HS-27A (cell line): Measurements from ENCODE around the gene COX17.
A peak's percentile ranks its signal among the peaks of the same experiment; 100 is the strongest.

Source experiments
- DNase-seq: peaks from one replicate; pipeline ENCODE4 v3.0.0-alpha.2; 2012; ENCODE audit warnings: low read depth, missing footprints

COX17 gene

DNA sequence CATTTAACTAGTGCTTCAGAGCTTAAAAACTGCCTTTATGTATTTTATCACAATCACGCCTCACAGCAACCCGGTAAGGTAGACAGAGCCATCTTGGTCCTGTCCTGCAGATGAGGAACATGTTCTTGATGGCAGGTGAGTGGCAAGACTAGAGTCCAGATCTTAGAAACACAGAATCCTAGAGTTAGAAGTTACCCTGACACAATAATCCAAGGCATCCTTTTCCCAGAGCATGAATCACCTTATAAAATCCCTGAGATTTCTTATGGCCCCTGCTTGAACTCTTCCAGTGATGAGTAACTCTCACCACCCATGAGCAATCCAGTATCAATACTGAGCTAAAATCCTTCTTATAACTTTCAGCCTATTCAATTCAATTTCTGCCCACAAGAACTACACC, 33.7 kb downstream of the COX17 start:
- peak; percentile 49 for DNase-seq

DNA sequence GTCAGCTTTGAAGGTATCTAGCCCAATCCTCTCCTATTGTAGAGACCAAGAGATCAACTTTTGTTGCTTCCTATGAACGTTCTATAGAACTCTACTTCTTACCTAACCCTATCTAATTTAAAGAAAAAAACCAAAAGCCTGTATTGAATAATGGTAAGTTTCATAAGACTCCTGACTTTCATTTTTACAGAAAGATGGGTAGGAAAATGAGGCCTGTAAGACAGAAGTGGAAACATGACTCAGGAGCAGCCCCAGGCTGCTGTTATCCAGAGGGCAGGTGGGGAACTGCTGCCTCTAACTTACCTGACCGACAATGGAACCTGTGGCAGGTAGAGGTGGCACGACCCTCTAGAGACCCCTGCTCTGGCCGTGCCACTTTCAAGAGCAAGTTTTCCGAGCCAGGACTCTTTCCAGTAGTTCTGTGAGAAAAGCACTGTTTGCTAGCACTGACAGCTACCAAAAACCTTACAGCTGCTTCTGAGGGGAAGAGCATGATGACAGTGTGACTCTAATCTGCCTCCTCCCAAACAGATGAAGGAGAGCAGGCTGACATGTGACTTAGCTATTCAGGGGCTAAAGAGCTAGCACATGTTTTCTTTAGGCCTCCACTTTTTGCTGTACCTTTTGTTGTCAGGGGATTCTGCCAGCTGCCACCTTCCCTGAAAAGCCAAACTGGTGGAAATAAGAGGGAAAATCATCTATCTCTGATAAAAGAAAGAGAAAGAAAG, 34.3 kb downstream of the COX17 start:
- no peak for DNase-seq

DNA sequence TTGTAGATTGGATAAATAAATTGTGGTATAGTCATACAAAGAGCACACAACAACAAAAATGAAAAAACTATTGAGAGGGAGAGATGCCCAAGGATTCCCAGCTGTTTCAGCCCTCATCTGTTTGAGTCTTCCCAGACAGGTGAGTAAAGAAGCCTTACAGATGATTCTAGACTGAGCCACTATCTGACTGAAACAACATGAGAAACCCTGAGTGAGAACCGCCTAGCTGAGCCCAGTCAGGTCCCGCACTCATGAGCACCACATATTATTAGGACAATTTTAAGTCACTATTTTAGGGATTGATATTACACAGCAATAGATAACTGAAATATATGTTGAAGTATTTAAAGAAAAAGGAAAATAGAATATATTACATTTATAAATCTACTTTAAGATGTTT, 35.8 kb downstream of the COX17 start:
- DNase-seq: no peak

DNA sequence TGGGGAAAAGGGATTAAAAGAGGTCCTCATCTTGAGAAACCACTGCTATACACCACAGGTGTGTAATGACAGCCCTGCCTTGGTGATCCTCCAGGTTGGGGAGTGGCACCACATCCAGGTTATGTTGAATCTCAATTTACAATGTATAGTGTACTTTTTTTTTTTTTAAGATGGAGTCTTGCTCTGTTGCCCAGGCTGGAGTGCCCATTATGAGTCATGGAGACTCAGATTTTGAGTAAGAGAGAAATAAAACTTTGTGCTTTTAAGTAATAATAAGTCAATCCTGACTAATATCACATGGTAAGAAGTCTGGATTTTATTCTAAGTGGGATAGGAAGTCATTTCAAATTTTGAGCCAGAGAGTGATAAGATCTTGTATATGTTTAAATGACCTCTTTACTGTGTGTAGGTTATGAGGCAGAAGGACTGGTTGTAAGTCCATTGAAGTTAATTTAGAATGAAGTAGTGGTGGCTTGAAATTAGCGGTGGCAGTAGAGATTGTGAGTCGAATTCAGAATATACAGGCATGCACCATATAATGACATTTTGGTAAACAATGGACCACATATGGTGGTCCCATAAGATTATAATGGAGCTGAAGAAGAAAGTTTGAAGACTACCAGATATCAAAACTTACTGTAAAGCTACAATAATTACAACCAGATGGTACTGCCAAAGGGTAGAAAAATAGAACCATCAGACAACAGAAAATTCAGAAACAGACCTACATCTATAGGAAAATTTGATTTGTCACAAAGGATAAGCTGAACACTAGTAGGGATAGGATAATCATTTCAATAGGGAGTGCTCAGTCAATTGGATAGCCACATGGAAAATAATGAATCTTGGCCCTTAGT, 37.5 kb downstream of the COX17 start:
- DNase-seq: no peak

DNA sequence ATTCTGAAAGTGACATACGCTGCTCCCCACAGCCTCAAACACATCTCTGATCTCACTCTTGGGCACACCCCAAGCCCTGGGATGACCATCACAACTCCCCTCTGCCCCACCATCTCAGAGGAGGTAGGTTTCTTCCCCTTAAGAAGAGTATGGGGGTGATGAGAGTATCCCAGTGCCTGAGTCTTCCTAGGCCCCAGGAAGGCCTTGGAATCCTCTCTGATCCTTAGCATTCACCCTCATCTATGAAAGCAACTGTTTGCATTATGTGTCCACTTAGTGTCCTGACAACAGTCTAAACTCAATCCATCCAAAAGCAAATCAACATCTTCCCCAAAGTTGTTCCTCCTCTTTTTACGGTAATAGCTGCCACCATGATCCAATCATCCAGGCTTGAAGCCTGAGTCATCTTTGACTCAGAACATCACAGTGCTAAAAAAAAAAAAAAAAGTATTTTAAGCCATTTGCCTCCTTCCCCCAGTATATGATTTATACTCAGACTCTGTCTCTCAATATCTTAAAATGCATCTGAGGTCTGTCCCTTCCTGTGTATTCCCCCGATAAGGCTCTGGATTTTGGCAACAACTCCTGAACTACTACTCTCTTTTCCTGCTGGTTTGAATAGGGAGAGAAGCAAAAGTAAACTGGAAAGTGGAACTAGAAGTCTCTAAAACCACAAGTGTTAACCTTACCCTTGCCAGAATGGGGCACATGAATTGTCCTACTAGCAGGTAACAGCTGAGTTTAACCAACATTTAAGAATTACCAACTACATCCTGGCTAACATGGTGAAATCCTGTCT, 39.3 kb downstream of the COX17 start:
- peak; percentile 77 for DNase-seq

DNA sequence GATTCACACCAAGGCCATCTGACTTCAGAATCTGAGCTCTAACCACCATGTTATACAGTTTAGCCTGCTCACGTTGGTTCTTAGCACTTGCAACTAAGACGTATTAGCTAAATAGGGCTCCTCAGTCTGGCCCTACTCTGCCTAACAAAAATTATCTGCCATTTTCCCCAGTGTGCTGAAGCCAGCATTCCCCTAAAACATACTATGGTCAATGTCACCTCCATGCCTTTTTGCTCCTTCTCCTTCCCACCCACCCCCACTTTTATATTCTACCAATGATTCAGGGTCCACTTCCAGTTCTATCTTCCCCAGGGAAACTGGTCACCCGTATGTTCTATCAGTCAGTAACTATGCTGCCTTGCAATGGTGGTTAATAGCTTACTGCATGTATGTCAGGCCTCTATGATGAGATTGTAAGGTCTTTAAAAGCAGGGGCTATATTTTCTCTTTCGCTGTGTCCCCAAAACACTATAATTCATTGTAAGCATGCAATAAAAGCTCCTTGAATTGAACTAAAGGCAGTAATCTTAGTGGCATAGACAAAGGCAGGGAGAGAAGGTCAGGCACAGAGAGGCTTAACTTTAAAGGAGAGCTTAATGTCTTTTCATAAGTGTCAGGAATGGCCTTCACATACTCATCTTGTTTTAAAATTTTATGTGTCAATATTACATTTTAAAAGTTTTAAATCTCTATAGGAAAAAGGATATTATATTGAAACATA, 40.2 kb downstream of the COX17 start:
- no peak for DNase-seq

DNA sequence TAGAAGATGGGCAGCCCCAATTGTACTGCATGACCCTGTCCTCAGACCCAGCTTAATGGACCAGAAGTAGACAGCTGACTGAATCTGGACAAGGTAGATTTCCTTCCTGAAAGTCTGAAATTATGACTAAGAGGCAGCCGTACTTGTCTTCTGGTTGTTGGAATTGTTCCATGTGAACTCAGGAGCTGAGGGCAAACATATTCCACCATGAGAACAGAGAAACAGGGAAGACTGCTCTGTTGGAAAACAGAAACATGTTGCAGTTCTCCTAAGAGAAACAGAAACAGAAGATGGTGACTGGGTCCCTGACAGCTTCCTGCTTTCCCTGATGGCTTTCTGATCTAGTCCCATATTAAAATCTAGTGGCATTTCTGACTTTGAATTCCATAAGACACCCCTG, 41.0 kb downstream of the COX17 start:
- no peak for DNase-seq

DNA sequence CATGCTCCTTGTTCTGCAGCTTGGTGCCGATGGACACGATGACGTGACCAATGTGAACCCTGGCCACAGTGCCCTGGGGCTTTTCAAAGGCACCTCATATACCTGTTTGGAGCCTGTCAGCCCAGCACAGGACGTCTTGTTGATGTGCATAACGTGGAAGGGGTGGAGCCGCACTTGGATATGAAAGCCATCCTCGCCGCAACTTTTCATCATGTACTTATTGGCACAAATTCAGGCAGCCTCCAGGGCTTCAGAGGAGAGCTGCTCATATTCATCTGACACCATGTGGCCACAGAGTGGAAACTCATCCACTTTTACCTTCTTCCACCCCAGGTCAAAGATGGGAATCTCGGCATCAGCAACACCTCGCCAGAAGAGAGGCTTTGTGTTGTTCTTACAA, 41.5 kb downstream of the COX17 start:
- DNase-seq: no peak

DNA sequence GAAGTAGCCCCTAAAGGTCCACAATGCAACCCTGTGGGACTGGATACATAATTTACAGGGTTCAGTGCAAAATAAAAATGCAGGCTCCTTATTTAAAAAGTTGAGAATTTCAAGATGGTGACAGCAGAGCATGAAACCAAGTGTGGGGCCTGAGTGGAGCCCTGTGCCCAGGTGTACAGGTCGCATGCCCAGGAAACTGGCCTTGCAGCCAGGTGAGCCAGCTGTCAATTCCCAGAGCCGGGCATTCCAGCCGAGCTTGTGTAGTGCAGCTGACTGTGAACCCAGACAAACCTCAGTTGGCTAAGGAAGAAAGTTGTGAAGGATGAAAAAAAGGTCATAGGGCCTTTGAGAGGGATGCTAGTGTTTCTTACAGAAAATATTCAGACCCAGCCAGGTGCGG, 44.4 kb downstream of the COX17 start:
- no peak for DNase-seq

DNA sequence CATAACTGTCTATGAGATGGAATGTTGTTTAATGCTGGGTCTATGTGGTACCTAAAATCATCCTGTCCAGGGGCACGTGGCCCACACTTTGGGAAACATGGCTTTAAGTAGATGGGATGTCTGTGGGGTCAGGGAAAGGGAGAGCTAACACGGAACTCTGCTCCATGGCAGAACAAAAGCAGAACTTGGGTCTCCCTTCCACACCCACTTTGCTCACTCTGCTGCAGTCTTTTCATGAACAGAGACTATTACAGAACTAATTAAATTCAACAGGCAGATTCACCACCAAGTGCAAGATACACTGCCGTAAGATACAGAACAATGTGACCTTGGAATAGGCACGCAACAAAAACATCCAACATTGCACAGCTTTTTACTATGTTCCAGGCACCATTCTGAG, 45.0 kb downstream of the COX17 start:
- no peak for DNase-seq

DNA sequence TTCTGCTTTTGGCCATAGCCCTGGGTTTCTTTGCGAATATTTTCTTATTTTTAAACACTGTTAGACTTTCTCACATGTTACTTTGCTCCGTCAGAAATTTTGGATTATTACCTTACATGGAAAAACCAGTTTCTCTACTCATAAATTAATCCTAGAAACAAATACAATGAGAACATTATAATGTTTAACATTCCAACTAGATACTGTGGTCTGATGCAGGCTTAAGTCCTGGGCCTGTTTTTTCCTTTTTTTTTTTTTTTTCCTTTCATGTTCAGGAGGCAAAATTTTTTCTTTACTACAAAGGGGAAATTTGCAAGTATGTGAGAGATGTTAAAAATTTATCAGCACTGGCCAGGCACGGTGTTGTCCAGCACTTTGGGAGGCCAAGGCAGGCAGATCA, 45.7 kb downstream of the COX17 start:
- DNase-seq: no peak

DNA sequence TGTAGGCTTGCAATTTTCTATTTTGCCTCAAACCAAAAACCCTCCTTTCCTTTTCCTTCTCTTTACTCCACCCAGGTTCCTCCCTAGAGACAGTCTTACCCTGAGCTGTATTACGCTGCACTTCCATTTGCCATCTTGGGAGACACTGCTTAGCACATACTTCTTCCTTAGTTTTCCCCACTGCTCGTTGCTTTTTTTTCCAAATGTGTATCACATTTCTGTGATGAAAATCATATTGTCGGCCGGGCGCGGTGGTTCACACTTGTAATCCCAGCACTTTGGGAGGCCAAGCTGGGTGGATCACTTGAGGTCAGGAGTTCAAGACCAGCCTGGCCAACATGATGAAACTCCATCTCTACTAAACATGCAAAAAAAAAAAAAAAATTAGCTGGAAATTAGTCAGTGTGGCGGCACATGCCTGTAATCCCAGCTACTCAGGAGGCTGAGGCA, 46.3 kb downstream of the COX17 start:
- no peak for DNase-seq

DNA sequence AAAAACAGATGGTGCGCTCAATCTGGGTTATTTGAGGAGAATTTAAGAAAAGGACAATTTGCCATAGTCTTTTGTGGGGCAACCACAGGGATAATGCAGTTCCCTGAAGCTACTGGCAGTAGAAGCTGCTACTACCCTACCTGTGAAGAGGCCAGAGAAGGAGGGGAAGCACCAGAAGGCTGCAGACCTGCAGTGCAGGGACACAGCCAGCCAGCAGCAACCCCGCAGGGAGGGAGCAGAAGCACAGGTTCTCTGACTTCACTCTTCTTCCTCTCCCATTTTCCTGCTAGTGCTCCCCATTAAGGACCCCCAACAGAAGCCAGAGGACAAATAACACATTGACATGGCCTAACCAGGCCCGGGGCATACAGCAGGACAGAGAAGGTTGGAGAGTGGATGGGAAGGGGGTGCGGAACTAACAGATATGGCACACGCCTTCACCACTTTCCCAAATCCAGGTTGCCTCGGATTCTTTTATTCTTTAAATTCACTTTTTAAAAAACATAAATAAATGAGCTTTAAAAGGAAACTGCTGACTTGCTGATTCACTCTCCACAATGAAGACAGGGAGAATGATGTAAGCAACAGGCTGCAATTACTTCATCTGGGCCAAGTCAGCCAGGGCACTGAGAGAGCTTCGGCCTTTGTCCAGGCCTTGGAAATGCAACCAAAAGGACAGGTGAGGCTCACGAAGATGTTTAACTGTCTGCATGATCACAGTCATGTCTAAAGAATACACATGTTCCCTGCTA, 46.9 kb downstream of the COX17 start:
- no peak for DNase-seq

DNA sequence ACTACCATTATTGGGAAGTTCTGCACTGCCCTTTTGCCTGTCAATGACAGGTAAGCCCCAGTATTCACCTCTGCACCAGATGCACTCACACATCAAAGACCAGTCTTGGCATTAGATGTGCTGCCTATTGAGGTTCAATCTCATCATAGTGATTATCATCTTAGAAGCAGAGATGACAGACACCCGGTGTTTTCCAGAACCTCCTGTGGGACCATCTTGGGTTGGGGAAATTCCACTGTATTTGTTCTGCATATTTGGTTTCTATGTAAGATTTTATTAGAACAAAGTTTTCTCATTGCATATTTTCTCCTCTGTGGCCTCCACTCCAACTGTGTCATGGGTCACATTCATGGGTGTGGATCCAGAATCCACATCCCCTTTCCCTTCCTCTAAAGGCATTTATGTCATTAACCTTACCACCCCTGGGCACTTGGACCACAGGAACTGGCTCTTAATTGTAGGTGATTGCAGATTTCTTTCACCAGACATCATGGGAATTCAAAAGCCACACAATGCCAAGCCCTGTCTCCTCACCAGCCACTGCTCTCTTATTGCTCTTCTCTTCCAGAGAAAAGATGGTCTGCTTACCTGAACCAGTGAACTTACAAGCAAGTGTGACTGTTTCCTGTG, 48.3 kb downstream of the COX17 start:
- no peak for DNase-seq

DNA sequence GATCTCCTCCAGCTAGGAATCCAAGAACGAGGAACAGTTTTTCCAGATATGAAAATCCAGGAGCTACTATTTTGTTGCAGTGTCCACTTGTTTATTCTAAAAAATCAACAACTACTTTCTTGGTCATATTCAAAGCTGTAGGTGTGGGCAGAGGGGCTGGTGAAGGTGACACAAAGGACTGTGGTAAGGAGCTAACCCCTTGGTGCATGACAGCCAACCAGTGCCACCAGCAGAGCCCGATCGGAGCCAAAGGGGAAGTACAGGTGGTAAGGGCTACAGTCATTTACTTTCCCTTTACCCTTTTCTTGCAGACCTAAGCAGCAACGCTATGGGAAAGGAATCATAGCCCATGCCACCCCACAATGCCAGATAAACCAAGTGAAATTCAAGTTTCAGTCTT, 48.8 kb downstream of the COX17 start:
- no peak for DNase-seq

DNA sequence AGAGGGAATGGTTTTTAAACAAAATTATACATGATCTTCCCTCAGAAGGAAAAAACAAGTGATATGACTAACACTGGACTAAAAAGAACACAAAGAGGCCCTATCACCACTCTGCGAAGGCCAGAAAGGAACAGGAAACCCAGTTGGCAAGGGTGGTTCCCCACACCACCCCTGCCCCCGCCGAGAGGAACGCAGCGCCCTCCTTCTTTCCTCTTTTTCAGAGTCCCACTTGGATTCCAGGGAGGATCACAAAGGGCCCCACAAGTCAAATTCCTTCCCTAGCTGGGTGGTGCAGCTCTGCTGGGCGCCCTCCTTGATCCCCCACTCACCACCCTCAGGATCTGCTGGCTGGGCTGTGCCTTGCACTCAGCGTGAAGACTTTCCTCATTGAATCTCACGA, 49.7 kb downstream of the COX17 start:
- DNase-seq: no peak

DNA sequence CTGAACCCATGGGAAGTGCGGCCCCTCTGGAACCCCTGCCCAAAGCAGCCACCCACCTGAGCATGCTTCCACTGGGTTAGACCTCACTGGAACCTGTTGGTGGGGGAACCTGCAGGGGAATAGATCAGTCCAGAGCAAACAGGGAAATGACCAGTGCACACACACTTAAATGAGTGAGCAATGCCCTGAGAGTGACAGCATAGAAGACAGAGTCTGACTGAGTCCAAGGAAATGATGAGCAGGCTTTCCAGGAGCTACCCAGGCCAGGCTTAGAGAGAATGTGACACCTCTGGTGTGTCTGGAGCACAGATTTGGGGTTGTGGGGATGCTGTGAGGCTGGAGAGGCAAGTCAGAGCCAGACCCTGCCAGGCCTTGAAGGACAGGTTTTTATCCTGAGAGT, 51.0 kb downstream of the COX17 start:
- DNase-seq: no peak

DNA sequence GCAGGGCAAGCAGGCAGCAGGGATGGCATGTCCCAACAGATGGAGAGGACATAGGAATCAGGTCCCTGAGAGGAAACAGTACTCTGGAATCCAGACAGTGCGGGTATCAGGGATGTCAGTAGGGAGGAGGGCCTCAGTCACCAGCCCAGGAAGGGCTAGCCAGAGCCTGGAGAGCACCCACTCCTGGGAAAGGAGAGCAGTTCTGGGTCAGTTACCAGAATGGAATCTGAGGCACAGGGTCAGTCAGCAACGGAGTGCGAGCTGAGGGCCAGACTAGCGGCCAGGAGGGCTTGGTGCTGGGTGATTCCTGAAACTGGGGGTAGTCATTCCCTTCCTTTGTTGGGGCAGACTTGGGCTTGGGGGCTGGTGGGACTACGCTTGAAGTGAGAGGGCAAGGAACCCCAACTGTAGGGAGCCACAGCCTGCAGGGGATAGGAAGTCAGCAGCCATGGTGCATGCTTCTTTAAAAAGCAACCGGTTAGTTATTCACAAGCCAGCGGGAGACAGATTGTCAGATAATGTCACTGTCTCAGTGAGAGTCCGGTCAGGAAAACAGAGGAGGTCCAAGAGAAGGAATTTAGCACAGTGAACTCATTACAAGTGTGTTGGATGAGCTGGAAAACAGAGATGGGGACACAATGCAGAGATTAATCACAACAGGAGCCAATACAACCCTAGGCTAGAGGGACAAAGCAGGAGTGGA, 51.6 kb downstream of the COX17 start:
- DNase-seq: no peak

DNA sequence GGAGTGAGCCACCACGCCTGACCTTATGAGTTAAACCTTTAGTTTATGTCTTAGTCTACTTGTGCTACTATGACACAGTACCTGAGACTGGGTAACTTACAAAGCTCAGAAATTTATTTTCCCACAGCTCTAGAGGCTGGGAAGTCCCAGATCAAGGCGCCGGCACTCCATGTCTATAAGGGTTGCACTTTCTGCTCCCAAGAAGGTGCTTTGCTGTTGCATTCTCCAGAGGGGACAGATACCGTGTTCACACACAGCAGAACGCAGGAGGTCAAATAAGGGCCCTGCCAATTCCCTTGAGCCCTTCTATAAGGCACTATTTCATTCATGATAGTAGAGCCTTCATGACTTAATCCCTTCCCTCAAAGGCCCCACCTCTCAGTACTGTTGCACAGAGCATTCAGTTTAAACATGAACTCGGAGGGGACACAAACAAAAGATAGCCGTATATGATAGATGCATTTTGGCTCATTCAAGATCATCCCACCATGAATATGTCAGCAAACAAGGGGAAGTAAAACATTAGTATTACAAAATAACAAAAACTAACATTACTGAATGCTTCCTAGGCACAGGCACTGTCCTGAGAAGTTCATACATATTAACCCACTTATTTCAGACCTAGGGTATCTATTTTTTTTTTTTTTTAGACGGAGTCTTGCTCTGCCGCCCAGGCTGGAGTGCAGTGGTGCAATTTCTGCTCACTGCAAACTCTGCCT, 53.0 kb downstream of the COX17 start:
- no peak for DNase-seq

DNA sequence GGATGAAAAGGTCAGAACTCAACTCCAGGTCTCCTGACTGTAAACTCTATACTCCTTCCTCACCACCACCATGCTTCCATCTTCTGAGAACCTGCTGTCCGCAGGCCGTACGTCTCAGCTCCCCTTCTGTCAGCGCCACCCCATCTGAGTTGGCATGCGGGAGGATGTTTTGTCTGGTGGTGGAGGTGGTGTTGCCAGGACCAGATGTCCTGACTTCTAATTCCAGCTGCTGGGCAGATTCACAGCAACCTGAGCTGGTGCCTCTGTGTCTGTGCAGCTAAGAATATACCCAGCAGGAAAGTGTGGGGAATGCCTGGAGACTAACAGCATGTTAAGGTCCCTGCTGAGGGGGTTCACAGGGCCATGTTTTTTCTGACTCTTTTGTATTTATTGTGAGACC, 56.3 kb downstream of the COX17 start:
- no peak for DNase-seq
